Nephron (organoid): ENCODE measurements around the gene MPP7.
"Not testable (repeated sequence)": the region's sequence is repeated elsewhere in the genome, so short reads cannot be mapped to it uniquely, and the experiment has no call there.

Source experiments
- H3K27ac Mint-ChIP-seq, 3 experiments: 2 replicates each; pipeline ENCODE4 v1.8.0; 2020; ENCODE audit warnings: mixed read lengths in 3 of 3, mild to moderate bottlenecking in 2 of 3, moderate library complexity in 1 of 3
- H3K27me3 Mint-ChIP-seq: 2 replicates; pipeline ENCODE4 v1.8.0; 2021; ENCODE audit warnings: low read depth, mild to moderate bottlenecking, moderate library complexity, mixed read lengths
- H3K36me3 Mint-ChIP-seq: 2 replicates; pipeline ENCODE4 v1.8.0; 2020; ENCODE audit warnings: low read depth, mixed read lengths
- H3K4me1 Mint-ChIP-seq: 2 replicates; pipeline ENCODE4 v1.8.0; 2020; ENCODE audit warnings: mixed read lengths
- H3K4me3 Mint-ChIP-seq, 3 experiments: 2 replicates each; pipeline ENCODE4 v1.8.0; 2020; ENCODE audit warnings: mild to moderate bottlenecking in 3 of 3, mixed read lengths in 3 of 3, moderate library complexity in 2 of 3
- H3K9me3 Mint-ChIP-seq: 2 replicates; pipeline ENCODE4 v1.8.0; 2020; ENCODE audit warnings: mixed read lengths
- CTCF ChIP-seq, 3 experiments: fragments of 200-600 bp; sonication (generic); IDR thresholded peaks; one replicate each; pipeline ENCODE4 v1.5.0; 2021; ENCODE audit warnings: antibody characterized with exemption in 3 of 3; ENCODE audit not compliant: unreplicated experiment in 3 of 3

MPP7 gene

DNA sequence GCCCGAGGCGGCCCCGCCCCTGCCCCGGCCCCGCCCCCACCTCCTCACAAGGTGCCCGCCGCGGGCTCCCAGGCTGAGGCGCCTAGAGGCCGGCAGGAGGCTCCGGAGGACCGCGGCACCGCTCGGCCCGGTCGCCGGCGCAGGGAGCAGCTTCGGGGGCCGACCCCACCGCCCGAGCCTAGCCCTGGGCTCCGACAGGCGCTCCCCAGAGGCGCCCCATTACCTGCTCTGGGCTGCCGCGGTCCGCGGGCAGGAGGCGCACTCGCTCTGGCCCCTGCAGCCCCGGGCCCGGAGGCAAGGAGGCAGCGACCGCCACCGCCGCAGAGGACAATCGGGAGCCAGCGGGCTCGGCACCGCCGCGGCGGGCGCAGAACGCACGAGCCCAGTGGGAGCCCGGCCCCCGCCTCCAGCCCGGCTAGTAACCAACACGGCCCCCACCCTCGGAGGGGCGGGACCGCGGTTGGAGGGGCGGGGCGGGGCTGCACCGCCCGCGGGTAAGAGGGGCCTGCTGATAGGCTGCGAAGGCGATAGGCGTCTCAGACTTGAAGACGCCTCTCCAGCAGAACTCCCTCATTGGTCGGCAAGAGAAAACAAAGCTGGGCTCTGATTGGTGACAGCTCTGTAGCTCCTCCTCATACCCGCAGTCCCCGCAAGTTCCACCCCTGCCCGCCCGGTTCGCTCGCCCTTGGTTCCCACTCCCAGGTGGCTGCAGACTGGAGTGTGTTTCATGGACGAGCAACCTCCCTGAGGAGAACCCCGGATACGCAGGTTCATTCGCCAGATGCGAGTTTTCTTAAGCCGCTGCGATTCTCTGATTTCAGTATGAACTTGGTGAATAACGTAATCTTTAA, at the start of gene MPP7:
Gene MPP7, minus strand, starts transcription at position 427 of the 851 bp plus-strand sequence. CDS start 64,460 bp downstream, outside the sequence.
- no peaks in the 10 kb centered on the region for H3K9me3 Mint-ChIP-seq
- peak; percentile 34 to 50 (median 44) for TF ChIP-seq CTCF (IDR thresholded peaks at IDR 0.05; ENCODE audit: unreplicated experiment in 3 of 3)

GRCh38 chr10:28349892-28350291, 47.0 kb upstream of the MPP7 start:
- Mint-ChIP-seq H3K27me3 (peaks cover 3% of the 10 kb centered on the region), H3K27ac (no peak overlapping the region)

More for the DNA sequence above, at the start of gene MPP7:
- H3K4me1 Mint-ChIP-seq = no peaks in the 10 kb centered on the region
- no peaks in the 10 kb centered on the region for H3K36me3 Mint-ChIP-seq
- peaks cover 59% of the 10 kb centered on the region for H3K27me3 Mint-ChIP-seq
- H3K4me3 Mint-ChIP-seq = peak within 1 kb of the TSS; percentile 88 to 94 (median 91)
- peak within 1 kb of the TSS; percentile 30 to 86 (median 76) for H3K27ac Mint-ChIP-seq

GRCh38 chr10:28343987-28344895, 41.4 kb upstream of the MPP7 start:
- TF ChIP-seq CTCF (IDR thresholded peaks at IDR 0.05; ENCODE audit: unreplicated experiment in 3 of 3) = no peak
- Mint-ChIP-seq H3K27me3 (peaks cover 3% of the 10 kb centered on the region), H3K4me3 (no peak overlapping the region), H3K27ac (no peak overlapping the region), H3K4me1 (no peaks in the 10 kb centered on the region), H3K36me3 (no peaks in the 10 kb centered on the region), H3K9me3 (peaks cover 22% of the 10 kb centered on the region)

More at GRCh38 chr10:28349892-28350291, 47.0 kb upstream of the MPP7 start:
- no peak overlapping the region for H3K4me3 Mint-ChIP-seq
- no peak for TF ChIP-seq CTCF (IDR thresholded peaks at IDR 0.05; ENCODE audit: unreplicated experiment in 3 of 3)
- H3K4me1 Mint-ChIP-seq = no peaks in the 10 kb centered on the region
- H3K36me3 Mint-ChIP-seq = no peaks in the 10 kb centered on the region
- peaks cover 8% of the 10 kb centered on the region for H3K9me3 Mint-ChIP-seq

GRCh38 chr10:28343252-28343651, 40.4 kb upstream of the MPP7 start:
- no peak overlapping the region for H3K4me3 Mint-ChIP-seq
- TF ChIP-seq CTCF (IDR thresholded peaks at IDR 0.05; ENCODE audit: unreplicated experiment in 3 of 3) = no peak
- H3K36me3 Mint-ChIP-seq = no peaks in the 10 kb centered on the region
- peaks cover 3% of the 10 kb centered on the region for H3K27me3 Mint-ChIP-seq
- H3K9me3 Mint-ChIP-seq = peaks cover 22% of the 10 kb centered on the region
- no peaks in the 10 kb centered on the region for H3K4me1 Mint-ChIP-seq
- H3K27ac Mint-ChIP-seq = no peak overlapping the region

DNA sequence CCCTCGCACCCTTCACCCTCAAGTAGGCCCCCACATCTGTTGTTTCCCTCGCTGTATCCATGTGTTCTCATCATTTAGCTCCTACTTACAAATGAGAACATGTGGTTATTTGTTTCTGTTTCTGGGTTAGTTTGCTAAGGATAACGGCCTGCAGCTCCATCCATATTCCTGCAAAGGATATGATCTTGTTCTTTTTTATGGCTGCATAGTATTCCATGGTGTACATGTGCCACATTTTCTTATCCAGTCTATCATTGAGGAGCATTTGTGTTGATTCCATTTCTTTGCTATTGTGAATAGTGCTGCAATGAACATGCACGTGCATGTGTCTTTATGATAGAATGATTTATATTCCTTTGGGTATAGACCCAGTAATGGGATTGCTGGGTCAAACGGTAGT, 38.8 kb upstream of the MPP7 start:
- H3K27ac Mint-ChIP-seq, H3K36me3 Mint-ChIP-seq, H3K4me3 Mint-ChIP-seq, H3K27me3 Mint-ChIP-seq, H3K4me1 Mint-ChIP-seq: not testable (repeated sequence)
- peaks cover 14% of the 10 kb centered on the region for H3K9me3 Mint-ChIP-seq

- Mint-ChIP-seq H3K36me3 (no peaks in the 10 kb centered on the region), H3K27me3 (no peaks in the 10 kb centered on the region), H3K9me3 (no peaks in the 10 kb centered on the region), H3K27ac (no peak overlapping the region), H3K4me1 (peaks cover under 1% of the 10 kb centered on the region), H3K4me3 (no peak overlapping the region)
- no peak for TF ChIP-seq CTCF (IDR thresholded peaks at IDR 0.05; ENCODE audit: unreplicated experiment in 3 of 3)
These were observed 29.9 kb upstream of the MPP7 start for GRCh38 chr10:28332726-28333125.
